BLaER1 (cell line): ENCODE results near the gene TLN1.
A peak's percentile ranks its signal among the peaks of the same experiment; 100 is the strongest.

ENCODE experiments used
- H3K27ac ChIP-seq: shearing (Covaris generic); formaldehyde crosslinking; 2 replicates; pipeline ENCODE4 v1.8.1; 2022
- H3K27me3 ChIP-seq: shearing (Covaris generic); formaldehyde crosslinking; 2 replicates; pipeline ENCODE4 v1.8.1; 2022
- H3K36me3 ChIP-seq: shearing (Covaris generic); formaldehyde crosslinking; 2 replicates; pipeline ENCODE4 v1.8.1; 2022
- H3K4me1 ChIP-seq: shearing (Covaris generic); formaldehyde crosslinking; 2 replicates; pipeline ENCODE4 v1.8.1; 2022
- H3K4me2 ChIP-seq: shearing (Covaris generic); formaldehyde crosslinking; 2 replicates; pipeline ENCODE4 v1.8.1; 2022
- H3K4me3 ChIP-seq: shearing (Covaris generic); formaldehyde crosslinking; 2 replicates; pipeline ENCODE4 v1.8.1; 2022
- H3K9ac ChIP-seq: shearing (Covaris generic); formaldehyde crosslinking; 2 replicates; pipeline ENCODE4 v1.8.1; 2022
- H3K9me3 ChIP-seq: shearing (Covaris generic); formaldehyde crosslinking; 2 replicates; pipeline ENCODE4 v1.8.1; 2022
- H4K20me1 ChIP-seq: shearing (Covaris generic); formaldehyde crosslinking; 2 replicates; pipeline ENCODE4 v1.8.1; 2022
- Cebpa-rat ChIP-seq: shearing (Covaris generic); IDR thresholded peaks from 2 replicates; pipeline ENCODE4 v1.8.1; 2022

The TLN1 gene

DNA sequence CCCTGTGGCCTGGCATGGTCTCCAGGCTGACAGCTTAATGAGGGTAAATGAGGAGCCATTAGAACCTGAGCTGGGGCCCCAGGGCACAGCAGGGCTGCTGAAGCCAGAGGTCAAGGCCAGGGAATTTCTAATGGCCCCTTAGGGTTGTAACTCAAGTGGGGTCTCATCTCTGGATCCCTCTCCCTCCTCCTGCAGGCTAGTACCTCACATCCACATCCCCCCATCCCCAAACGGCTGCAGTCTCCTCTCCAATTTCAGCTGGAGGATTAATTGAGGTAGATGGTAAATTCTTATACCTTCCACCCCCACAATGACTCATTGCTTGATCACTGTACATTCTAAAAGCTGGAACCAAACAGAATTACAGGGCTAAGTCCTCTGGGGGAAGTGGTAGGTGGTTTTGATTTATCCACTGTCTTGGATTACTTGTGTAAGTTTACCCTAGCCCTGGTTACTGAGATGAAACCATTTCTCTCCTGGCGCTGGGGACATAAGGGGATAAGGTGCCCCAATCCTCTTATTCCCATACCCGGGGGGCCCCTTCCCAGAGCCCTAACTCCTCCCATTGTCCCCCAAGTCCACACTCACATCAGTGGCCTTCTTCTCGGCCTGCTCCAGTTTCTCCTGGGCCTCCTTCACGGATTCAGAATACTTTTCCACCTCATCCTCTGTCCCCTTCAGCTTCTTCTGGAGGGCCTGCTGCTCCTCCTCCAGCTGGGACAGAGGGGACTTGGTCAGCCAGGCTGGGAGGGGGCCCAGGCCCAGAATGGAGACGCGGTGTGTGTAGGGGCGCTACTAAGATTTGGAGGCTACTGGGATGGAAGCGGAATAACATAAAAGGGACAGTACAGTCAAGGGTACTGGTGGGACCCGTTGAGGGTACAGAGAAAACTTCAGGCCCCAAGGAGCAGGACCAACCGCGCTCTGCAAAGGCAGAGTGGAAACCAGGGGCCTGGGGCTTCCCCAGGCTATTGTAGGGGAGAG, 43.1 kb downstream of the TLN1 start:
- TF ChIP-seq Cebpa-rat = no peak
- Histone ChIP-seq H3K4me2 (peak overlapping the region; percentile 93), H3K27ac (peak overlapping the region; percentile 81), H3K4me3 (peak overlapping the region; percentile 73), H3K27me3 (no peaks in the 10 kb centered on the region), H3K9ac (peak overlapping the region; percentile 79), H3K9me3 (no peaks in the 10 kb centered on the region), H3K36me3 (peaks cover 21% of the 10 kb centered on the region), H4K20me1 (no peaks in the 10 kb centered on the region), H3K4me1 (peaks cover 48% of the 10 kb centered on the region)

DNA sequence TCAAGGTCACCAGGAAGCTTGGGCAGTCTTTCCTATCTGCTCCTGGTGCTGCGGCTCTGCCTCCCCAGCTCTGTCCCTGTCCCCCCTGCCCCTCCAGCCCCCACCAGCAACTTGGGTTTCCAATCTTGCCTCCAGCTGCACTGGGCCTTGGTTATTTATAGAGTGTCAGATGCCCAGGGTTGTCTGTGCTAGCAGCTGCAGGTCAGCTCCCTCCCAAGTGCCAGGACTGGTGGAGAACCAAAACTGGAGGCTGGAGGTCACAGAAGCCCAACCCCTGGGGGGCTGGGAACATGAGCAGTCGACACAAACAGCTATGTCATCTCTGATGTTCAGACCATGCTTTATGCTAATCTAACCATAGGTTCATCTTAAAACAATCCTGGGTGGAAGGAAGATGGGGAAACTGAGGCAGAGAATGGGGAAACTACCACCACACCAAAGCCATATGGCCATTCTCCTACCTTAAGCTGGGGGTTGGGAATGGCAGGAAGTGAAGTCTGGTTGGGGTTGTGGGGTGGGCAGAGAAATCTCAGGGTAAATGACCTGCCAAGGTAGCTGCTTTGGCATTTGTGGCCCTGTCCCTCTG, 43.9 kb downstream of the TLN1 start:
- TF ChIP-seq Cebpa-rat = no peak
- H3K4me1 ChIP-seq = peaks cover 48% of the 10 kb centered on the region
- no peaks in the 10 kb centered on the region for H3K9me3 ChIP-seq
- no peaks in the 10 kb centered on the region for H4K20me1 ChIP-seq
- H3K4me3 ChIP-seq = no peak overlapping the region
- H3K9ac ChIP-seq = peak overlapping the region; percentile 79; the same call in 1 of the 2 replicates
- H3K27ac ChIP-seq = peak overlapping the region; percentile 81; the same call in 1 of the 2 replicates
- peaks cover 29% of the 10 kb centered on the region for H3K36me3 ChIP-seq
- H3K27me3 ChIP-seq = no peaks in the 10 kb centered on the region
- H3K4me2 ChIP-seq = peak overlapping the region; percentile 93

DNA sequence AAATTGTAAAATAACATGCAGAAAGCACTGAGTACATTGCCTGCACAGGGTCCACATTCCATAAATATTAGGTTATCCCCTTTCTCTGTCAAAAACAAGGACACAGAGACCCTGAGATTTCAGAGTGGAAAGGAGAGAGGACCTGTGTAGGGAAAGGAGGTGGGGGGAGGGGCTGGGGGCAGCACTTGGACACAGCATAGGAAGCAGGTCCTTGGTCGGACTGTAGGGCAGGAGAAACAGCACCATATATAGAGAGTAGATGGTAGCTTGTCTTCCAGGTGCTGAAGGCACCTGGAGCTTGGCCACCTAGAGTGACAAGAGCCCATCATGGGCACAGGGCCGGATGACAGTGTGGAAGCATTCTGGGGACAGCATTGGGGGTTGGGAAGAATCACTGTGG, 44.7 kb downstream of the TLN1 start:
- TF ChIP-seq Cebpa-rat = no peak
- H3K9me3 ChIP-seq = no peaks in the 10 kb centered on the region
- peak overlapping the region; percentile 93 for H3K4me2 ChIP-seq
- H3K27me3 ChIP-seq = no peaks in the 10 kb centered on the region
- H4K20me1 ChIP-seq = no peaks in the 10 kb centered on the region
- no peak overlapping the region for H3K27ac ChIP-seq
- peaks cover 36% of the 10 kb centered on the region for H3K36me3 ChIP-seq
- no peak overlapping the region for H3K4me3 ChIP-seq
- H3K9ac ChIP-seq = no peak overlapping the region
- H3K4me1 ChIP-seq = peaks cover 48% of the 10 kb centered on the region

DNA sequence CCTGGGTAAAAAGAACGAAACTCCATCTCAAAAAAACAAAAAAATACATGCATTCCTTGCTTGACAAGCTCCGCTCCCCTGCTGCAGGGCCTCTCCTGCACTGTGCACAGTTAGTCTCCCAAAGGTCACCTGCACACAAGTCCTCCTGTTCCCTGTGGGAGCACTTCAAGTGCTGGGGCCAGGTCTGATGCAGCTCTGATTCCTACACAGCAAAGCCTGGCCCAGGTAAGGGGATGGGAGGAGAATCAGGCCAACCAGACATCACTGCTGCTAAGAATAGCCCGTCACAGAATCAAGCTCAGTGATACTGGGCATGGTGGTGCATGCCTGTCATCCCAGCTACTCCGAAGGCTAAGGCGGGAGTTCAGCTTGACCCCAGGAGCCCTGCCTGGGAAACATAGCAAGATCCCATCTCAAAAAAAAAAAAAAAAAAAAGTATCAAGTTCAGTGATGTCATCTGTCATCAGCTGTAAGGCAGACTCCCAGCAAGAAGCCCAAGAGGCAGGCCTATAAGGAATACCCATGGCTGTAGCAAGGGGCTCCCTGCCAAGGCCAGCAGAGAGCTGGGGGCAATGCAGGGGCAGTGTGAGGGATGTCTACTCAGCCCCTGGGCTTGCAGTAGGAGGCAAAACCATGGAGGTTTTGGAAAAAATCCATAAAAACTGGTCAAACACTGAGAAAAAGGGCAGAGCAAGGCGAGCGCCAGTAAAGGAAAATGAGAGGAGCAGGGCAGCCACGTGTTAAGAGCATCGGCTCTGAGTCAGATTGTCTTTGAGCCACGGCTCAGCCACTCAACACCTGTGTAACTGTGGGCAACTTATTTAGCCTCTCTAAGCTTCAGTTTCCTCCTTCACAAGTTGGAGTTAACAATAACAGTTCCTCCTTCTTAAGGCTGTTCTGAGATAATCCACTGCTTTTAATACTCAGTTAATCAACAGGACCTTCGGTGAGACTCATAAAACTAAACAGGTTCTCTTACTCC, 45.5 kb downstream of the TLN1 start:
- no peak overlapping the region for H3K4me3 ChIP-seq
- no peak overlapping the region for H3K27ac ChIP-seq
- no peaks in the 10 kb centered on the region for H4K20me1 ChIP-seq
- no peak for TF ChIP-seq Cebpa-rat
- no peak overlapping the region for H3K9ac ChIP-seq
- H3K27me3 ChIP-seq = no peaks in the 10 kb centered on the region
- H3K4me1 ChIP-seq = peaks cover 47% of the 10 kb centered on the region
- peak overlapping the region; percentile 93; the same call in 1 of the 2 replicates for H3K4me2 ChIP-seq
- H3K9me3 ChIP-seq = no peaks in the 10 kb centered on the region
- H3K36me3 ChIP-seq = peaks cover 43% of the 10 kb centered on the region

DNA sequence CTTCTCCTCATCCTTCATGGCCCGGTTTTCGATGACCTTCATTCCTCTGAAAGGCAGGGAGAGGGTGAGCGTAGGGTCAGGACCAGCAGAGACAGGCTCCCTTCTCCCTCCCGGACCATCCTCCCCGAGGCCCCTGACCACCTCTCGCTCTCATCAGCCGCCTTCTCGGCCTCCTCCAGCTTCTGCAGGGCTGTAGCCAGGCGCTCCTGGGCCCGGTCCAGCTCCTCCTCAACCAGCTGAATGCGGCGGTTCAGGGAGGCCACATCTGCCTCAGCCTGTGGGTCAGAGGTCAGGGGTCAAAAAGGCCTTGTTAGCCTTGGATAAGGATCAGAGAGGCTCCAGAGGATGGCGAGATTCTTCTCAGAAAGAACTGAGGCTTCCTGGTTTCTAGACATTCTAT, 46.5 kb downstream of the TLN1 start:
- Histone ChIP-seq H3K9ac (no peak overlapping the region), H3K36me3 (peaks cover 43% of the 10 kb centered on the region), H3K27me3 (no peaks in the 10 kb centered on the region), H3K9me3 (no peaks in the 10 kb centered on the region), H3K4me3 (no peak overlapping the region), H4K20me1 (no peaks in the 10 kb centered on the region), H3K27ac (no peak overlapping the region), H3K4me1 (peaks cover 41% of the 10 kb centered on the region), H3K4me2 (no peak overlapping the region)
- no peak for TF ChIP-seq Cebpa-rat

DNA sequence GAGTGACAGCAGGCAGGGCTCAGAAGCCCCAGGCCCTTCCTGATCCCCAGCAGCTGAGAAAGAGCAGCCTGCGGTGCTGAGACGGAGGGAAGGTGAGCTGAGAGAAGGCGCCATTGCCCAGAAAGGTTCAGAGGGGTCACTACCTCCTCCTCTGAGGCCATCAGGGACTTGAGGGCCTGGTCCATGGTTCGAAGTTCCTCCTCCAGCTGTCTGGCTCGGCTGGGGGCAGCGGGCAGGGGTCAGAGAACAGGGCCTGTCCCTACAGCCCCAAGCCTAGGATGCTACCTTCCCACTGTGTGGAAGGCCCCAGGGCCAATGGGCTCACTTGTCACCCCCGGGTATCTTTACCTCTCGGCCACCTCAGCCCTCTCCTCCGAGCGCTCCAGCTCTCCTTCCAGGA, 47.1 kb downstream of the TLN1 start:
- no peak overlapping the region for H3K9ac ChIP-seq
- no peaks in the 10 kb centered on the region for H4K20me1 ChIP-seq
- peaks cover 43% of the 10 kb centered on the region for H3K36me3 ChIP-seq
- H3K27ac ChIP-seq = no peak overlapping the region
- H3K9me3 ChIP-seq = no peaks in the 10 kb centered on the region
- H3K4me3 ChIP-seq = no peak overlapping the region
- H3K4me2 ChIP-seq = no peak overlapping the region
- peaks cover 37% of the 10 kb centered on the region for H3K4me1 ChIP-seq
- H3K27me3 ChIP-seq = no peaks in the 10 kb centered on the region
- no peak for TF ChIP-seq Cebpa-rat

DNA sequence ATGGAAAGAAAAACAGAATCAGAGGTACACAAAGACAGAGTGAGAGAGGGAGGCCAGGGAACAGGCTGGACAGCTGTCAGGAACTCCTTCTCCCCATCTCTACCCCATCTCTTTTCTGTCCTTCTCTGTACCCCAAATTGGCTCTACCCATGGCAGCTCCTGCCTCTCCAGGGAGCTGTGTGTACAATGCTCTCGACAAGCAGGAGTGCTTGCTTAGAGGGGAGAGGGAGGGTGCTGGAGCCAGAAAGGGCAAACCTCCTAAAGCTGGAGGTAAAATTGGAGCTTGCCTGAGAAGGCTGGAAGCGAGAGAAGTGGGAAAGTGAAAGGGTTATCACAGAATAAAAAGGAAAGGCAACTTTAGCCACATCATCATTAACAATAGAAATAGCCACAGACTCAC, 48.7 kb downstream of the TLN1 start:
- Histone ChIP-seq H3K36me3 (peaks cover 43% of the 10 kb centered on the region), H3K27ac (no peak overlapping the region), H3K4me3 (no peak overlapping the region), H3K9ac (no peak overlapping the region), H3K27me3 (no peaks in the 10 kb centered on the region), H4K20me1 (no peaks in the 10 kb centered on the region), H3K4me1 (peaks cover 21% of the 10 kb centered on the region), H3K9me3 (no peaks in the 10 kb centered on the region), H3K4me2 (no peak overlapping the region)
- TF ChIP-seq Cebpa-rat = no peak

DNA sequence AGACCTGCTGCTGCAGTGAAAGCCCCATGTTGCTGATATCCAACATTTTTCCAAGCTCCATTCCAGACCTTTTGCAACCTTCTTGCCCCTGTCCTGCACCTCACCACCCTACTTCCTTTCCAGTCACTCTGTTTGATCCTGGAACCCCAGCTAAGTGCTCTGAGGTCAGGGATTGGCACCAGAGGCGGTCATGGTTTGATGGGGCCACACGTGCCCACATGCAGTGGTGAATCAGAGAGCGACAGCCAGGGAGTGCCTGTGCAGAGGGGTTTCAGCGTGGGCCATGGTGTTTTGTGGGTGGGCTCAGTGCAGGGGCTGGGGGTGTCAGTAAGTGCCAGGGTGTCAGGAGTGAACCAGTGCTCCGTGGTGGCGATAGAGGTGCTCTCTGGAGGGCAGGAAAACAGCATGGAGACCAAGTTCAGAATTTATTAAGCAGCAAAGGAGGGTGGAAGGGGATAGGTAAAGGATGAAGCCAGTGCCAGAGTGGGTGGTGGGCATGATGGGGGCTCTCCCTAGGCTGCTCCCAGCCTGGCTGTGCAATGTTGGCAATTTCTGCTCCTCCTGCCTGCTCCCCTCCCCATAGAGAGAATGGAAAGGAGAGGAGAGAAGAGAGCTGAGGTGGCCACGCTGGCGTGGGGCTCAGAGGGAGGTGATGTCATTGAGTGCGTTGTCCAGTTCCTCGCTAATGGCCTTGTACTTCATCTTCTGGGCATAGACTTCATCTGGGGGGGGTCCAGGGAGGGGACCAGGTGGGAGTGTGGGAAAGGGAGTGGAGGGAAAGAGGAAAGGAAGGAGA, 49.3 kb downstream of the TLN1 start:
- no peak for TF ChIP-seq Cebpa-rat
- Histone ChIP-seq H3K27me3 (no peaks in the 10 kb centered on the region), H3K4me2 (no peak overlapping the region), H3K36me3 (peaks cover 43% of the 10 kb centered on the region), H4K20me1 (no peaks in the 10 kb centered on the region), H3K9ac (no peak overlapping the region), H3K4me1 (peaks cover 15% of the 10 kb centered on the region), H3K9me3 (no peaks in the 10 kb centered on the region), H3K4me3 (no peak overlapping the region), H3K27ac (no peak overlapping the region)

DNA sequence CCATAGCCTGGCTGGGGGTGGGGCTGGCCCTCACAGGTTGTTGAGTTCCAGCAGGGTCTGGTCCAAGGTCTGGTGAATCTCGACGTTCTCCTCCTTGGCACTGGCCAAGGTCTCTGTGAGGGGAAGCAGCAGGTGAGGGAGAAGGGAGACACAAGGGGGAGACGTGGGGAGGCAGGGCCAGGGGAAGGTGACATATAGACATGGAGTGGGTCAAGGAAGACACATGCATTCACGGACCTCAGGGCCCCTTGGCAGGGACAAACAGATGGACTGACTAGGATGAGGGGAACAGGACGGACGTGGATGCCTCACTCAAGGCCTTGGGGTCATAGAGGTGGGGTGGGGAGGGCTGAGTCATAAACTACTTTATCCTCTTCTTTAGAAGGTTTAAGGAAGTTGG, 49.9 kb downstream of the TLN1 start:
- Histone ChIP-seq H3K27me3 (peaks cover under 1% of the 10 kb centered on the region; the same call in 1 of the 2 replicates), H4K20me1 (no peaks in the 10 kb centered on the region), H3K27ac (no peak overlapping the region), H3K4me3 (no peak overlapping the region), H3K36me3 (peaks cover 43% of the 10 kb centered on the region), H3K4me1 (peaks cover 9% of the 10 kb centered on the region), H3K9me3 (no peaks in the 10 kb centered on the region), H3K9ac (no peak overlapping the region), H3K4me2 (no peak overlapping the region)
- no peak for TF ChIP-seq Cebpa-rat
